ENCODE results near the gene BLOC1S2.
"Not testable (repeated sequence)": the region's sequence is repeated elsewhere in the genome, so short reads cannot be mapped to it uniquely, and the experiment has no call there.

The BLOC1S2 gene

DNA sequence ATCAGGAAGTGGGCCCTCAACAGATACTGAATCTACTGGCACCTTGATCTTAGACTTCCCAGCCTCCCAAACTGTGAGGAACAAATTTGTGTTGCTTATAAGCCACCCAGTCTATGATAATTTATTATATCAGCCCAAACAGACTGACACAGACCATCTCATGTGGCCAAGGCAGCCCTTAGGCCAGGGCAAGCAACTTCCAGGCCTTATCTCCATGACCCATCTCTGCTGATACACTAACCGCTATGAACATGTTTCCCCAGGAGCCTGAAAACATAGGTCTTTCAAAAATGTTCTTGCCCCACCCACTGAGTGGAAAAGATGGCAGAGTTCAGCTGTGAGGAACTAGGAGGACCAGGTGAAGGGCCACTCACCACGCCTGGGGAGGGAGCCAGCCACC, 3.2 kb upstream of the BLOC1S2 start:
- no peak for DNase-seq

DNA sequence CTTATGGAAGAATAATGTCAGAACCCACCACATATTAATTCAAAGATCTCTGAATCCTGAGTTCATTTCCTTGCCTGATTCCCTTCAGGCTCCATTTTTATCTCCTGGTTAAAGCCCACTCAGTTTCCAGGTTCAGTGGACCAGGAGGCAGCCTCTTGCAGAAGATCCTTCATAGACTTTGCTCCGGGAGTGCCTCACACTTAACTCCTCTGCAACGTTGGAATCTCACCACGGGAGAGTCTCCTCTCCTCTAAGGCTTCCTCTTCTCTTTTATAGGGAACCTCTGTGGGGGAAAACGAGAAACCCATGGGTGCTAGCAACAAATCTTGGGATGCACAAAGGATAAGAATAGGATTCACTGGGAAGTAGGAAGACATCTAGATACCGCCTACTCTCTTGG, 1.7 kb upstream of the BLOC1S2 start:
- no peak for DNase-seq

DNA sequence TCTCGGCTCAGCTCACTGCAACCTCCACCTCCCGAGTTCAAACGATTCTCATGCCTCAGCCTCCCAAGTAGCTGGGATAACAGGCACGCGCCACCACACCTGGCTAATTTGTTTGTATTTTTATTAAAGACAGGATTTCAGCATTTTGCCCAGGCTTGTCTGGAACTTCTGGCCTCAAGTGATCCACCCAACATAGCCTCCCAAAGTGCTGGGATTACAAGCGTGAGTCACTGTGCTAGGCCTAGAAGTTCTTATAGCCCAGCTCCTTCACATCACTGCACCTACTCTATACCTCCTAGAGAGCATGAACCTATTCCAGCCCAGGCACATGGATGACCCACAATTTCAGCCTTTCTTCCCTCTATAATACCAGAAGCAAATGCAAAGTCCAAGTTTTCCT, 1.3 kb upstream of the BLOC1S2 start:
- DNase-seq = no peak

DNA sequence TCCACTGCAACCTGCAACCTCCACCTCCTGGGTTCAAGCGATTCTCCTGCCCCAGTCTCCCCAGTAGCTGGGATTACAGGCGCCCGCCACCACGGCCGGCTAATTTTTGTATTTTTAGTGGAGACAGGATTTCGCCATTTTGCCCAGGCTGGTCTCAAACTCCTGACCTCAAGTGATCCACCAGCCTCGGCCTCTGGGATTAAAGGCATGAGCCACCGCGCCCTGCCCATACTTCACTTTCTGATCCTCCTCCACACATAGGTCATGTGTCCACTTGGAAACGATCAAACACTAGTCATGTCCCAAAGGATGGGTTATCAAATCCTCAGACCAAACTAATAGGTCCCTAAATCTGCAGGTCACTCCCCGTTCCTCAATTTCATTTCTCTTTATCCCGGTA, 1.2 kb downstream of the BLOC1S2 start:
- DNase-seq = peak; percentile 11 to 51

DNA sequence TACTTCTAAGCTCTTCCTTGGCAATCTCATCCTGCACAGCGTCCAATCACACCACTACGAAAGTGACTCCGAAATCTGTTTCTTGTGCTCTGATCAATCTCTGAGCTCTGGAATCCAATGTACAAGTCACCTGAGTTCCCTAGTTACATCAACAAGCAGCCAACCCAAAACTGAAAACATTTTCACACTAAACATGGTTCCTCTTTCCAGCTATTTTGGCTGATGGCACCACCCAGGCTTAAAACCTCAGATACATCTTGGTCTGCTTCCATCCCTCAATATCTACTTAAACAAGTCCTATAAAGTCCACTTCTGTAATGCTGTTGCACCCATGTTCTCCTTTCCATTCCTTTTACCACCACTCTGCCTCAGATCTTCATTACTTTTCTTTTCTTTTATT, 3.6 kb downstream of the BLOC1S2 start:
- peak in 1 of 2 donors; percentile 16 for DNase-seq

DNA sequence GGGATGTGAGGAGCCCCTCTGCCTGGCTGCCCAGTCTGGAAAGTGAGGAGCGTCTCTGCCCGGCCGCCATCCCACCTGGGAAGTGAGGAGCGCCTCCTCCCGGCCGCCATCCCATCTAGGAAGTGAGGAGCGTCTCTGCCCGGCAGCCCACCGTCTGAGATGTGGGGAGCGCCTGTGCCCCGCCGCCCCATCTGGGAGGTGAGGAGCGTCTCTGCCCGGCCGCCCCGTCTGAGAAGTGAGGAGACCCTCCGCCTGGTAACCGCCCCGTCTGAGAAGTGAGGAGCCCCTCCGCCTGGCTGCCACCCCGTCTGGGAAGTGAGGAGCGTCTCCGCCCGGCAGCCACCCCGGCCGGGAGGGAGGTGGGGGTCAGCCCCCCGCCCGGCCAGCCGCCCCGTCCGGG, 9.5 kb downstream of the BLOC1S2 start:
- not testable (repeated sequence) for DNase-seq

DNA sequence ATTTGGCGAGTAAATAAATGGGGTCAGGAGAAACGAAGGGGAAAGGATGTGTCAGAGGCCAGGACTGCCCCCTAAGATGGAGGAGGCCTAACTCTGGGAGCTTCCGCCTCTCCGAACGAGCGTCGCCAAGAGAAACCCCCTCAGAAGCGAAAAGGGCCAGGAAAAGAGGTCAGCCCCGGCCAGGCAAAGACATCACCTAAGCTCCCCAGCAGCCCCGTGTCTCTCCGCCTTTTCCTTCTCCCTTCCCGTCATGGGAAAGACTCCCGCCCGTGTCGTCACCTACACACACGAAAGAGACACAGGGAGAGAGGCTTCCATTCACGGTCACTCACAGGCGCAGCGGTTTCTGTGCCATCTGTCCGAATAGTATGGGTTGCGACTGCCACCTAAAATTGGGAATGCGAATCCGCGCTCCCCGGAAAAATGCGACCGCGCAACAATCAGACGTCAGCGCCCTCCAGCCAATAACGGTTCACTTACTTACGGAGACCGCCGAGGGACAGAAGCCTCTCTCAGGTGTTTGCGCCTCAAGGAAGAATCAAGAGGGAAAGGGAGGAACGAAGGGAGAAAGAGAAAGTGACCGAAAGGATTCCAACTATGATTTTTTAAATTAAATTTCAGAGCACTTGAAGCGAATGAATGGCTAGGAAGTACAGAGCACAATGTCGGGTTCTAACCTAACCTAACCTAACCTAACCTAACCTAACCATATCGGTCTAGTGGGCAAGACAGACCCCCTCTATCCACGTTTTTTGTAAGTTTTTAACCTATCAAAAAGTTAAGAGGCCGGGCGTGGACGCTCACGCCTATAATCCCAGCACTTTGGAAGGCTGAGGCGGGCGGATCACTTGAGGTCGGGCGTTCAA, 19.0 kb downstream of the BLOC1S2 start, which contains the start of gene CWF19L1:
Gene CWF19L1 (minus strand): TSS at position 400 of the 866 bp plus-strand sequence. CDS start 45 bp downstream, at position 355.
- DNase-seq = peak; percentile 79 to 84

DNA sequence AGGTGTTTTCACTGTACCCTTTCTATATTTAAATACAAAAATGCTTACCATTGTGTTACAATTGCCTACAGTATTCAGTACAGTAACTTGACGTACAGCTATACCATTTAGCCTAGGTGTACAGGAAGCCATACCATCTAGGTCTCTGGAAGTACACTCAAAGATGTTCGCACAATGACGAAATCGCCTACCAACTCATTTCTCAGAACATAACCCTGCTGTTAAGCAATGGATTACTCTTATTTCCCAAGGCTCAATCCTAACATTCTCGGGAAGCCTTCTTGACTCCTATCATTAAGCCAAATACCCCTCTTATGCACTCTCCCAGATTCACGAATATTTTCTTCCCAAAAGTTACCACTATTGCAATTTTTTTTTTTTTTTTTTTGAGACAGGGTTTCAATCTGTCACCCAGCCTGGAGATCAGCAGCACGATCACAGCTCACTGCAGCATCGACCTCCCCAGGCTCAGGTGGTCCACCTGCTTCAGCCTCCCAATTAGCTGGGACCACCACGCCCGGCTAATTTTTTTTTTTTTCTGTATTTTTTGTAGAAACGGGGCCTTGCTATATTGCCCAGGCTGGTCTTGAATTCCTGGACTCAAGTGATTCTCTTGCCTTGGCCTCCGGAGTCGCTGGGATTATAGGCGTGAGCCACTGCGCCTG, 20.5 kb downstream of the BLOC1S2 start:
- peak in 1 of 2 donors; percentile 11 for DNase-seq

DNA sequence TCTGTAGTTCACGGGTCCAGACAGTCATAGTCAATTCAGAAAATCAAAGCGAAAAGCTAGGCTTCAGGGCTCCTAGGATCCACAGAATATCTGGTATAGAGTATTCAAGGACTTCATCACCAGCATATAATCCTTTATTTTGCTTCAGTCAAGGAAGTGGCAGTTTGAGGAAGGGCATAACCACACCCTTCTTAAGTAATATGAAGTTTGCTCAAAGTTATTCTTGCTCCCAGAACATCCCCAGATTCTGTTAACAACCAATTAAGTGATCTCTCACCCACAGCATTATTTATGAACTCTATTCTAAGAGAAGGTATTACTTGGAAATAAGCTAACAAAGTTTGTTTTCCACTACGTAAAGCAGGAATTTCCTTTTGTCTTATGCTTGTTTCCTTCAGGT, 32.3 kb downstream of the BLOC1S2 start:
- peak; percentile 47 to 72 for DNase-seq

DNA sequence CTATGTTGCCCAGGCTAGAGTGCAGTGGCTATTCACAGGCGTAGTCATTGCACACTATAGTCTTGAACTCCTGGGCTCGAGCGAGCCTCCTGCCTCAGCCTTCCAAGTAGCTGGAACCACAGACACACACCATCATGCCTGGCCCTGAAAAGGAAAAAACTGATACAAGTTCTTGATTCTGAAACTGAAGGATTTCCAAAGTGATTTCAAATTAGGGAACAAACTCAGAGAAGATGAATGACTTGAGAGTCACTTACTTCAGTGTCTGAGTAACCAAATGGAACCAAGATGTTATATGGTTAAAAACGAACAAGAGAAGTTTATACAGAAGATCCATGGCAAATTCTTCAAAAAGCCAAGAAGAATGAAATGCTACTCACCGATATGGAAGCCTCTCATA, 33.4 kb downstream of the BLOC1S2 start:
- DNase-seq = peak; percentile 43 to 61

DNA sequence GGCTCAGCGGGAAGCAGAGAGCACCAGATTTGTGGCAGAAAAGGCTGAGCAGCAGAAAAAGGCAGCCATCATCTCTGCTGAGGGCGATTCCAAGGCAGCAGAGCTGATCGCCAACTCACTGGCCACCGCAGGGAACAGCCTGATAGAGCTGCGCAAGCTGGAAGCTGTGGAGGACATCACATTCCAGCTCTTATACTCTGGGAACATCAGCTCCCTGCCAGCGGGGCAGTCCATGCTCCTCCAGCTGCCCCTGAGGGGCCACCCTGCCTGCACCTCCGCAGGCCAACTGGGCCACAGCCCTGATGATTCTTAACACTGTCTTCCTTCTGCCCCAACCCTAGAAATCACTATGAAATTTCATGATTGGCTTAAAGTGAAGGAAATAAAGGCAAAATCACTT, 37.7 kb downstream of the BLOC1S2 start:
- no peak for DNase-seq

DNA sequence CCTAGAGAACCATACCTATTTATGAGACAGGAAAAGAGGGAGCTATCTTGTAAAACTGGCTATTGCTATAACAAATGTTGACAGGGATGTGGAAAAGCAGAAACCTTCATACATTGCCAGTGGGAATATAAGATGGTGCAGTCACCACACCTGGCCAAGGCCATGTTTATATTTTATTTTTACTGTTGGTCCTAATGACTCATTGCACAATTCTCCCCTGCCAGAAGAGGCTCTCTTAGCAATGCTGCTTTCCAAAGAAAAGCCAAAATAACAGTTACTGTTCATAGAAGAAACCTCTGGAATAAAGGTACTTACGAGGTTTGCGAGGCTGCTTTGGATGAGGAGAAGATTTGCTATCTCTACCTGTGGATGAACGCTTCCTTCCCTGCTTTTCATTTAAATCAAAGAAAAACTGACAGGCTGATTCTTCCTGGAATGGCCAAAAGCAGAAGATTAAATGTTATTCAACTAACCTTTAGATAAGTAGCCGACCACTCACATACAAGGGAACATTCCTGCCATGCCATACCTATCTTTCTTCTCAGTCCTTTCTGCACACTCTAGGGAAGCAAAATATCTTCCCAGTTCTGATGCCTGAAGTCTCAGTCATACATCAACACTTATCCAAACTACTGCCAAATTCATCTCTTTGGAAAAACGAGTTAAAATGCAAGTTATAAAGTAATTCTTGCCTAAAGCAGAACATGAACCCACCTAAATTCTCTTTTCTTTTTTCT, 40.8 kb downstream of the BLOC1S2 start:
- no peak for DNase-seq

DNA sequence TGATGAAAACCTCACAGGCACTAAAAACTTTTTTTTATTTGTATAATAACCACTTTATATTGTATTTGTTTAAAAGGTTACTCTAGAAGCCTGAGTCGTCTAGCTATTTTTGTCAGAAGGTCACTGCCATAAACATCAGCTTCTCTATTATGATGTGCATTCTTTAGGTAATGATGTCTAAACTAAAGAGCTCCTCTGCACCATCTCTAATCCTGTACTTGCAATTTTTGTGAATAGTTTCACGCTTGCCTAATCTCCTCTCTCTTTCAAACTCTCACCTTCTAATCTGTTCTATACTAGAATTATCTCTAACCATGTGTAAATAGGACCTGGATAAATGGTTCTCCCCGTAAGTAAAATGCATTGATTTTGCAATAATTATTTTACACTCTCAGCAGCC, 46.6 kb downstream of the BLOC1S2 start:
- no peak for DNase-seq

DNA sequence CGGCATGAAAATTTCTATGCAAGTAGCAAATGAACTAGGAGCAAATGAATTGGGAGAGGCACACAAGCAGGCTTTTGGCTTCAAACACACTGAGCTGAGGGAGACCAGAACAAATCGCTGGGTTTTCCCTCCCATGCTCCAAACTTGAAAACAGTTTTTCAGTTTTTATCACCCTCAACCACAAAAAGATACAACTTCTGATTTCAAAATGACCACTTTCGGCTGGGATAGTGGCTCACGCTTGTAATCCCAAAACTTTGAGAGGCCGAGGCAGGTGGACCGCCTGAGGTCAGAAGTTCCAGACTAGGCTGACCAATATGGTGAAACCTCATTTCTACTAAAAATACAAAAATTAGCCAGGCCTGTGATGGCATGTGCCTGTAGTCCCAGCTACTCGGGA, 48.1 kb downstream of the BLOC1S2 start:
- DNase-seq = no peak

DNA sequence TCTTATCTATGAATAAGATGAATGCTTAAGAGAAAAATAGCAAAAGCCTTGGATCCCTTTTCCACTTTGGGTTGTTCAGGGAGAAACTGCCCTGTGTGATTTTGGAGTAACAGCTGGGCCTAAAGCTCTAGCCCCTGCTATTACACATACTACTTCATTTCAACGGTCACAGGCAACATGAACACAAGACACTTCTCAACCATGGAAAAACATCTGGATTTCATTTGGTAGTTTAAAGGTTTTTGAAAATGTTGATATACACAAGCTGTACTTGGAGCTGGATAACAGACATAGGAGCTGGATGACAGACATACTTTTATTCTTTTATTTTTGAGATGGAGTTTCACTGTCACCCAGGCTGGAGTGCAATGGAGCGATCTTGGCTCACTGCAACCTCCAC, 54.4 kb downstream of the BLOC1S2 start:
- no peak for DNase-seq

DNA sequence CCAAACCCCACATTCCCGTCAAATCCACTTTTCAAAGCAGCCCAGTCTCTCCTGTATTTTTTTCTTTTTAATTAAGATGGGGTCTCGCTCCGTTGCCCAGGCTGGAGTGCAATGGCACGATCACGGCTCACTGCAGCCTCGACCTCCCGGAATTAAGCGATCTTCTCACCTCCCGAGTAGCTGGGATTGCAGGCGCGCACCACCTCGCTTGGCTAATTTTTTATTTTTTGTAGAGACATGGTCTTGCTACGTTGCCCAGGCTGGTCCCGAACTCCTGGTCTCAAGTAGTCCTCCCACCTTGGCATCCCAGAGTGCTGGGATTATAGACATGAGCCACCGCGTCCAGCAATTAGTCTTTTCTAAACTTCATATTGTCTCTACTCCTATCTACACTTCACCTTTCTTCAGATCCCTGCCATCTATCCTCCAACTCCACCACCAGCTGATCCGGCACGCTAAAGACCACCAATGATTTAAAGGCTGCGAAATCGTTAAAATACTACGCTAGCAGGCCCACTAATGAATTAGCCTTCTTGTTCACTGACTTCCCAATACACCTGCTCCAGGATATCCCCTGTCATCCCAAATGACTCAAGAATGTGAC, 56.6 kb downstream of the BLOC1S2 start:
- DNase-seq = no peak

DNA sequence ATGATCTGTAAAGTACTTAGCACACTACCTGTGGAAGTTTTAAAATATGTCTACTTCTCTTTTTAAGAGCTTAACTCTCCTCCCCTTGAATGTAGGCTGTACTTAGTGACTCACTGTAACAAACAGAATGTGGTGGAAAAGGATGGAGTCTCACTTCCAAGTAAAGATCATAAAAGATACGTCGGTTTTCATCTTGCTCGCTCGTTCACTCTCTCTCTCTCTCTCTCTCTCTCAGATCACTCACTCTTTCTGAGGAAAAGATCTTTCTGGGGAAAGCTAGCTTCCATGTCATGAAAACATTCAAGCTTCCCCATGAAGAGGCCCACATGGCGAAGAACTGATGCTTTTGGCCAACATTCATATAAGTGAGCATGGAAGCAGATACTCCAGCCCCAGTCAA, 62.6 kb downstream of the BLOC1S2 start:
- no peak for DNase-seq

All from inflammatory macrophage (primary cell).